Measurements from ENCODE around the gene RNF207. TPM values are rescaled to one million over a fixed set of nuclear protein-coding genes. Genes with fewer than 3 reads are reported as not detected.

The RNF207 gene
- total RNA-seq, 1 experiment from 2014 or later = 4.9 TPM

- Histone ChIP-seq H3K27me3 (ENCODE audit: insufficient read depth, low read length) (no peaks in the 10 kb centered on the region; the same call in 1 of the 2 replicates), H4K5ac (ENCODE audit: insufficient read length, low read depth, low read length) (no peak overlapping the region), H2BK120ac (ENCODE audit: low read depth, low read length, poor library complexity, severe bottlenecking) (no peak overlapping the region), H2BK5ac (ENCODE audit: insufficient read length, low read length) (no peak overlapping the region), H2AFZ (ENCODE audit: low read length) (no peak overlapping the region), H2BK20ac (ENCODE audit: low read depth, low read length, poor library complexity, severe bottlenecking) (no peak overlapping the region), H3K27ac (ENCODE audit: insufficient read length, low read depth, low read length) (peak overlapping the region; percentile 82), H4K8ac (replicated peaks; ENCODE audit: insufficient read length, low read depth, low read length) (no peak overlapping the region), H3K23me2 (ENCODE audit: insufficient read length, low read depth, low read length, poor library complexity, severe bottlenecking) (peaks cover 23% of the 10 kb centered on the region), H3K4ac (ENCODE audit: low read depth, low read length) (no peak overlapping the region), H3K18ac (ENCODE audit: insufficient read length, low read depth, low read length) (peak overlapping the region; percentile 36), H3T11ph (ENCODE audit: low read length) (no peak overlapping the region), H3K79me1 (ENCODE audit: insufficient read depth, low read depth, low read length, poor library complexity, severe bottlenecking) (no peaks in the 10 kb centered on the region), H3K23ac (ENCODE audit: insufficient read length, low read depth, low read length) (no peak overlapping the region), H3K4me1 (ENCODE audit: insufficient read depth, low read length) (peaks cover 5% of the 10 kb centered on the region; the same call in 1 of the 2 replicates), H2BK15ac (ENCODE audit: low read depth, low read length) (no peak overlapping the region), H3K4me2 (ENCODE audit: insufficient read depth, insufficient read length, low read length) (peak overlapping the region; percentile 21), H3K79me2 (ENCODE audit: insufficient read depth, low read length) (peaks cover 2% of the 10 kb centered on the region; the same call in 1 of the 2 replicates), H3K56ac (ENCODE audit: insufficient read length, low read depth, low read length) (no peak overlapping the region), H3K14ac (ENCODE audit: insufficient read depth, low read length) (0 out of 2 replicates have a peak overlapping the region, but pooled peaks have one; percentile 5), H3K9me3 (ENCODE audit: control insufficient read depth, low read depth, low read length) (no peaks in the 10 kb centered on the region), H3K9ac (ENCODE audit: extremely low read depth, insufficient read length, low read length) (peak overlapping the region; percentile 0), H2BK12ac (ENCODE audit: insufficient read length, low read depth, low read length) (no peak overlapping the region), H4K91ac (ENCODE audit: insufficient read length, low read depth, low read length) (no peak overlapping the region), H4K20me1 (ENCODE audit: control insufficient read depth, insufficient read depth, insufficient read length) (no peaks in the 10 kb centered on the region), H2AK5ac (ENCODE audit: insufficient read length, low read length) (no peak overlapping the region)
- Mint-ChIP-seq H3K27ac (peak overlapping the region; percentile 98 to 99 (median 99)), H3K4me1 (peaks cover 46 to 54% of the 10 kb centered on the region in 2 experiments), H3K36me3 (ENCODE audit: insufficient read depth in 1 of 3, low read depth in 3 of 3) (no peaks in the 10 kb centered on the region), H3K9me3 (no peaks in the 10 kb centered on the region; a peak in 2 of 5 replicates), H3K27me3 (ENCODE audit: low read depth) (peaks cover 9% of the 10 kb centered on the region), H3K4me3 (peak overlapping the region; percentile 47 to 74)
- TF ChIP-seq, protein P1, sequence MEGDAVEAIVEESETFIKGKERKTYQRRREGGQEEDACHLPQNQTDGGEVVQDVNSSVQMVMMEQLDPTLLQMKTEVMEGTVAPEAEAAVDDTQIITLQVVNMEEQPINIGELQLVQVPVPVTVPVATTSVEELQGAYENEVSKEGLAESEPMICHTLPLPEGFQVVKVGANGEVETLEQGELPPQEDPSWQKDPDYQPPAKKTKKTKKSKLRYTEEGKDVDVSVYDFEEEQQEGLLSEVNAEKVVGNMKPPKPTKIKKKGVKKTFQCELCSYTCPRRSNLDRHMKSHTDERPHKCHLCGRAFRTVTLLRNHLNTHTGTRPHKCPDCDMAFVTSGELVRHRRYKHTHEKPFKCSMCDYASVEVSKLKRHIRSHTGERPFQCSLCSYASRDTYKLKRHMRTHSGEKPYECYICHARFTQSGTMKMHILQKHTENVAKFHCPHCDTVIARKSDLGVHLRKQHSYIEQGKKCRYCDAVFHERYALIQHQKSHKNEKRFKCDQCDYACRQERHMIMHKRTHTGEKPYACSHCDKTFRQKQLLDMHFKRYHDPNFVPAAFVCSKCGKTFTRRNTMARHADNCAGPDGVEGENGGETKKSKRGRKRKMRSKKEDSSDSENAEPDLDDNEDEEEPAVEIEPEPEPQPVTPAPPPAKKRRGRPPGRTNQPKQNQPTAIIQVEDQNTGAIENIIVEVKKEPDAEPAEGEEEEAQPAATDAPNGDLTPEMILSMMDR (conservative IDR thresholded peaks at IDR 0.05) = no peak
- WGBS (ENCODE audit: extremely low coverage, insufficient read length, low lambda C conversion rate) = no CpG with 5 or more reads among the region's 17 CpGs
- DNase-seq = peak; percentile 63
Measured at GRCh38 chr1:6239950-6240768, 34.2 kb downstream of the RNF207 start.
